Measurements from ENCODE around the gene NUDT1. TPM values are rescaled to one million over a fixed set of nuclear protein-coding genes. Genes with fewer than 3 reads are reported as not detected.

The NUDT1 gene
- total RNA-seq, 2 experiments from 2014 or later = 12.8 to 13.0 TPM

DNA sequence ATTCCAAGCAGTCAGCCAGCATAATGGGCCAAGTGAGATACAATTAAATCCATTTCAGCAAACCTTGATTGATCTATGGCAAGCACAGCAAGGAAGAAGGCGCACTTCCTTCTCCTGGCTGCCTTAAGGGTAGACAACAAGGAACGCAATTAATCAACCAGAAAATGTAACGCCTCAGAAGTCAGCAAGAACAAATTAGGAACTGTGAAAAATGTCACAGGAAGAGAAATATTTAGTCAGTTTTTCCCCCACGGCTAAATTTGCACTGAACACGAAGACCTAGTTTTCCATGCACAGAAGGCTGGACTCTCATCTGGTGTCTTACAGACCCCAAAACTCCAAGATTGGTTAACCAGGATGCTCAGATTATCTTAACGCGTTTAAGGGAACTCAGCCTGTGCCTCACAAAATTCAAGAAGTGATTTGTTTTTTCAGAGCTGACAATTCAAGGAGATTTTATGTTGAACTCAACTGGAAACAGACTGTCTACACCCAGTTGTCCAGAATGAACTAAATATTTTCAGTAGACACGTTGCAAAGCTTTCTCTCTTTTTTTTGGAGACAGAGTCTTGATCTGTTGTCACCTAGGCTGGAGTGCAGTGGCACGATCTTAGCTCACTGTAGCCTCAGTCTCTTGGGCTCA lies 58.0 kb downstream of the NUDT1 start:
- H3K27me3 Mint-ChIP-seq = no peaks in the 10 kb centered on the region
- no peak overlapping the region for H3K4me3 ChIP-seq (ENCODE audit: low read length)
- DNase-seq = no peak
- peaks cover 0 to 5% of the 10 kb centered on the region in 2 experiments for H3K9me3 ChIP-seq (ENCODE audit: control insufficient read depth in 1 of 2, insufficient read depth in 1 of 2, low read length in 2 of 2)
- H3K27me3 ChIP-seq (ENCODE audit: control insufficient read depth in 1 of 2, insufficient read depth in 2 of 2, low read length in 2 of 2) = no peaks in the 10 kb centered on the region
- CTCF ChIA-PET = no interaction called here
- no peaks in the 10 kb centered on the region for H3K36me3 ChIP-seq (ENCODE audit: insufficient read depth, low read length)
- POLR2A ChIA-PET = no interaction called here
- no peaks in the 10 kb centered on the region for H3K4me1 ChIP-seq (ENCODE audit: insufficient read depth, low read length)
- ATAC-seq (ENCODE audit: poor library complexity) = no peak
- TF ChIP-seq, protein P1, sequence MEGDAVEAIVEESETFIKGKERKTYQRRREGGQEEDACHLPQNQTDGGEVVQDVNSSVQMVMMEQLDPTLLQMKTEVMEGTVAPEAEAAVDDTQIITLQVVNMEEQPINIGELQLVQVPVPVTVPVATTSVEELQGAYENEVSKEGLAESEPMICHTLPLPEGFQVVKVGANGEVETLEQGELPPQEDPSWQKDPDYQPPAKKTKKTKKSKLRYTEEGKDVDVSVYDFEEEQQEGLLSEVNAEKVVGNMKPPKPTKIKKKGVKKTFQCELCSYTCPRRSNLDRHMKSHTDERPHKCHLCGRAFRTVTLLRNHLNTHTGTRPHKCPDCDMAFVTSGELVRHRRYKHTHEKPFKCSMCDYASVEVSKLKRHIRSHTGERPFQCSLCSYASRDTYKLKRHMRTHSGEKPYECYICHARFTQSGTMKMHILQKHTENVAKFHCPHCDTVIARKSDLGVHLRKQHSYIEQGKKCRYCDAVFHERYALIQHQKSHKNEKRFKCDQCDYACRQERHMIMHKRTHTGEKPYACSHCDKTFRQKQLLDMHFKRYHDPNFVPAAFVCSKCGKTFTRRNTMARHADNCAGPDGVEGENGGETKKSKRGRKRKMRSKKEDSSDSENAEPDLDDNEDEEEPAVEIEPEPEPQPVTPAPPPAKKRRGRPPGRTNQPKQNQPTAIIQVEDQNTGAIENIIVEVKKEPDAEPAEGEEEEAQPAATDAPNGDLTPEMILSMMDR (IDR thresholded peaks at IDR 0.05) = no peak
- H3K4me1 Mint-ChIP-seq (ENCODE audit: low read depth) = peaks cover 7% of the 10 kb centered on the region
- H3K9me3 Mint-ChIP-seq = no peaks in the 10 kb centered on the region
- no peak overlapping the region for H3K4me3 Mint-ChIP-seq
- intact Hi-C loops (cut with DNase I, micrococcal nuclease) = no loop called here
- H3K27ac Mint-ChIP-seq = no peak overlapping the region
- H3K27ac ChIP-seq (ENCODE audit: low read depth in 1 of 2, low read length in 2 of 2) = no peak overlapping the region
- H3K36me3 Mint-ChIP-seq (ENCODE audit: low read depth) = no peaks in the 10 kb centered on the region

Small RNAs within 50 kb of the gene (microRNA-seq; reads per million reads assigned to microRNA genes)
- gene MIR6836 (ENCODE audit: borderline microRNAs expressed, borderline replicate concordance) = not detected

Other genes with a start within 250 kb of the NUDT1 start
- 100 to 1,000 TPM; 157 to 160 TPM for gene MAD1L1, start 9.3 kb upstream of the NUDT1 start, total RNA-seq
- gene MRM2, start within 50 bp of the NUDT1 start, total RNA-seq = 1 to 10 TPM; 3.6 to 3.7 TPM
- 1 to 10 TPM; 4.2 to 4.5 TPM for gene SNX8, start 72.2 kb downstream of the NUDT1 start, total RNA-seq
- gene EIF3B, start 112.6 kb downstream of the NUDT1 start, total RNA-seq = 100 to 1,000 TPM; 166 to 167 TPM
- 1 to 10 TPM; 6.6 to 8.6 TPM for gene CHST12, start 161.4 kb downstream of the NUDT1 start, total RNA-seq
- gene GRIFIN, start 234.2 kb downstream of the NUDT1 start, total RNA-seq = not detected